HEK293 (cell line): ENCODE measurements around the gene CYP27A1.
"Not testable (repeated sequence)": the region's sequence is repeated elsewhere in the genome, so short reads cannot be mapped to it uniquely, and the experiment has no call there.

Experiments used
- CTCF ChIA-PET: fragments of 350-600 bp; formaldehyde crosslinking; extraction: SDS; loops from one replicate; lab custom pipeline; 2021; ENCODE audit warnings: antibody characterized with exemption; lab: Yijun Ruan, JAX
- POLR2A ChIA-PET: fragments of 300-600 bp; formaldehyde crosslinking; extraction: SDS; loops from one replicate; lab custom pipeline; 2020; ENCODE audit warnings: antibody characterized with exemption, inconsistent platforms; lab: Yijun Ruan, JAX
- H3K27ac ChIP-seq: fragments of 200-500 bp; sonication (Bioruptor generic); 2 replicates; pipeline ENCODE4 v1.5.1; 2014; ENCODE audit warnings: low read depth, low read length, control low read depth, inconsistent platforms; ENCODE audit errors: extremely low read depth
- H3K36me3 ChIP-seq, 2 experiments: fragments of 200-500 bp in 1 of 2; sonication (Bioruptor generic) in 1 of 2; 1 replicate in 1 of 2; 2 replicates in 1 of 2; pipeline ENCODE4 v1.5.1; 2014 to 2017; ENCODE audit warnings: inconsistent platforms in 2 of 2, low read length in 2 of 2; ENCODE audit not compliant: control insufficient read depth in 2 of 2, insufficient read depth in 1 of 2
- H3K4me1 ChIP-seq: fragments of 200-500 bp; sonication (Bioruptor generic); 2 replicates; pipeline ENCODE4 v1.5.1; 2014; ENCODE audit warnings: mild to moderate bottlenecking, low read length, inconsistent platforms; ENCODE audit not compliant: control insufficient read depth, insufficient read depth
- H3K4me3 ChIP-seq: 2 replicates; pipeline ENCODE4 v1.5.1; 2011; ENCODE audit warnings: low read depth, mild to moderate bottlenecking, control low read depth, low read length, moderate library complexity
- H3K9me3 ChIP-seq: fragments of 200-500 bp; sonication (Bioruptor generic); 2 replicates; pipeline ENCODE4 v1.5.1; 2014; ENCODE audit warnings: low read depth, low read length, inconsistent platforms; ENCODE audit not compliant: control insufficient read depth, insufficient read depth
- ZBTB17 ChIP-seq: fragments of 450-650 bp; formaldehyde crosslinking; IDR thresholded peaks from 2 replicates; pipeline ENCODE4 v1.5.1; 2016; ENCODE audit warnings: missing biosample characterization, missing genetic modification characterization
- ZFHX2 ChIP-seq: fragments of 450-650 bp; formaldehyde crosslinking; conservative IDR thresholded peaks from 2 replicates; pipeline ENCODE4 v1.5.1; 2016; ENCODE audit warnings: missing biosample characterization, missing genetic modification characterization
- ZNF146 ChIP-seq: fragments of 450-650 bp; formaldehyde crosslinking; IDR thresholded peaks from 2 replicates; pipeline ENCODE4 v1.5.1; 2016; ENCODE audit warnings: missing biosample characterization, missing genetic modification characterization
- ZNF202 ChIP-seq: fragments of 450-650 bp; formaldehyde crosslinking; IDR thresholded peaks from 2 replicates; pipeline ENCODE4 v1.5.1; 2016; ENCODE audit warnings: missing biosample characterization, missing genetic modification characterization, borderline replicate concordance
- ZNF23 ChIP-seq: fragments of 450-650 bp; formaldehyde crosslinking; IDR thresholded peaks from 2 replicates; pipeline ENCODE4 v1.5.1; 2016; ENCODE audit warnings: missing biosample characterization, missing genetic modification characterization, borderline replicate concordance
- ZNF335 ChIP-seq: fragments of 450-650 bp; formaldehyde crosslinking; conservative IDR thresholded peaks from 2 replicates; pipeline ENCODE4 v1.5.1; 2016; ENCODE audit warnings: missing biosample characterization, missing genetic modification characterization
- ZNF585B ChIP-seq: fragments of 450-650 bp; formaldehyde crosslinking; IDR thresholded peaks from 2 replicates; pipeline ENCODE4 v1.5.1; 2016; ENCODE audit warnings: missing biosample characterization, missing genetic modification characterization
- ZNF658 ChIP-seq: fragments of 450-650 bp; formaldehyde crosslinking; IDR thresholded peaks from 2 replicates; pipeline ENCODE4; 2016; ENCODE audit warnings: missing biosample characterization, missing genetic modification characterization
- ZNF792 ChIP-seq: fragments of 450-650 bp; formaldehyde crosslinking; IDR thresholded peaks from 2 replicates; pipeline ENCODE4 v1.5.1; 2016; ENCODE audit warnings: missing biosample characterization, missing genetic modification characterization
- TF ChIP-seq, protein P1 (sequence below): fragments of 450-650 bp; formaldehyde crosslinking; IDR thresholded peaks from 2 replicates; pipeline ENCODE4 v1.5.1; 2016; ENCODE audit warnings: missing biosample characterization, missing genetic modification characterization
- TF ChIP-seq, protein P2 (sequence below): fragments of 450-650 bp; formaldehyde crosslinking; IDR thresholded peaks from 2 replicates; pipeline ENCODE4 v1.5.1; 2016; ENCODE audit warnings: missing biosample characterization, missing genetic modification characterization
- TF ChIP-seq, protein P3 (sequence below): fragments of 450-650 bp; formaldehyde crosslinking; IDR thresholded peaks from 2 replicates; pipeline ENCODE4 v1.5.1; 2016; ENCODE audit warnings: missing biosample characterization, missing genetic modification characterization
- TF ChIP-seq, protein P4 (sequence below): fragments of 450-650 bp; formaldehyde crosslinking; IDR thresholded peaks from 2 replicates; pipeline ENCODE4 v1.5.1; 2016; ENCODE audit warnings: missing biosample characterization, missing genetic modification characterization

Gene CYP27A1

DNA sequence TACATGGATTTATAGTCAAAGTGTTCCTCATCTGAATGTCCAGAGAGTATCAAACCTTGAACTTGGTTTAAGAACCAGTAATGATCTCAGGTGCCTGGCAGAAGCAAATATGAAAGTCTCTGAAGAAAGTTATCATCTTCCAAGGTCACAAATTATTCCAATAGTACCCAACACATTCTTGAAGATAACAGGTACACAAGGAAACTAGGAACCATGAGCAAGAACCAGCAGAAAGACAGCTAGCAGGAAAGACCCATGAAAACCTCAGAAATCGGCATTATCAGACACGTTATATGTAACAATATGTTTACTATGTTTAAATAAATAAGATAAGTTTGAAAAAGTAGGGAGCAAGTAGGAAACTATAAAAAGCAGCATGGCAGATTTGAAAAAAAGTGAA is 55.5 kb downstream of the CYP27A1 start:
- POLR2A ChIA-PET: no interaction called here
- Histone ChIP-seq H3K27ac (no peak overlapping the region), H3K4me1 (peaks cover 13% of the 10 kb centered on the region), H3K4me3 (no peak overlapping the region), H3K9me3 (no peaks in the 10 kb centered on the region), H3K36me3 (no peaks in the 10 kb centered on the region)
- CTCF ChIA-PET: interaction anchor here (0.7 to 4.9 kb wide), 4 partner anchors 9 to 150 kb away, joined by 4 to 22 read pairs (median 4); no protein-coding TSS in a partner anchor
- no peak for TF ChIP-seq ZNF335 (tag by site-specific recombination)
- TF ChIP-seq, protein P1, sequence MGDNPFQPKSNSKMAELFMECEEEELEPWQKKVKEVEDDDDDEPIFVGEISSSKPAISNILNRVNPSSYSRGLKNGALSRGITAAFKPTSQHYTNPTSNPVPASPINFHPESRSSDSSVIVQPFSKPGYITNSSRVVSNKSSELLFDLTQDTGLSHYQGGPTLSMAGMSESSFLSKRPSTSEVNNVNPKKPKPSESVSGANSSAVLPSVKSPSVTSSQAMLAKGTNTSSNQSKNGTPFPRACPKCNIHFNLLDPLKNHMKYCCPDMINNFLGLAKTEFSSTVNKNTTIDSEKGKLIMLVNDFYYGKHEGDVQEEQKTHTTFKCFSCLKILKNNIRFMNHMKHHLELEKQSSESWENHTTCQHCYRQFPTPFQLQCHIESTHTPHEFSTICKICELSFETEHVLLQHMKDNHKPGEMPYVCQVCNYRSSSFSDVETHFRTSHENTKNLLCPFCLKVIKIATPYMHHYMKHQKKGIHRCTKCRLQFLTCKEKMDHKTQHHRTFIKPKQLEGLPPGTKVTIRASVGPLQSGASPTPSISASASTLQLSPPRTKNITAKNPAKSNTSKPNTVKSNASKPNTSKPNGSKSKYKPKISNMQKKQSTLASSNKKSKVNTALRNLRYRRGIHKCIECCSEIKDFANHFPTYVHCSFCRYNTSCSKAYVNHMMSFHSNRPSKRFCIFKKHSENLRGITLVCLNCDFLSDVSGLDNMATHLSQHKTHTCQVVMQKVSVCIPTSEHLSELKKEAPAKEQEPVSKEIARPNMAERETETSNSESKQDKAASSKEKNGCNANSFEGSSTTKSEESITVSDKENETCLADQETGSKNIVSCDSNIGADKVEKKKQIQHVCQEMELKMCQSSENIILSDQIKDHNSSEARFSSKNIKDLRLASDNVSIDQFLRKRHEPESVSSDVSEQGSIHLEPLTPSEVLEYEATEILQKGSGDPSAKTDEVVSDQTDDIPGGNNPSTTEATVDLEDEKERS (tag by site-specific recombination): no peak

DNA sequence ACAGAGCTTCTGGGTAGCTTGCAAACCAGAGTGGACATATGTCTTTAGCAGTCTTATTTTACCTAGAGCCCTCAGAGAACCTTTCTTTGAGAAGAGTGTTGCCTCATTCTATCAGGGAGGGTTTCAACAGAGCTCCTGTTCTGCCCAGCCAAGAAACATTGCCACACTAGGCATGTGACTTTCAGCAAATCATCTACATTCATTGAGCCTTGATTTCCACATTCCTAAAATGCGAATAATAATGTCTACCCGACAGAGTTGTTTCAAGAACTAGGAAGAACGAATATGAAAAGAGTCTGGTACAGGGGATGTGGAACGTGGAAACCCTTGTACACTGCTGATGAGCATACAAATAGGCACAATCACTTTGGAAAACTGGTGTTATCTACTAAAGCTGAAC is 57.5 kb downstream of the CYP27A1 start:
- Histone ChIP-seq H3K9me3 (no peaks in the 10 kb centered on the region), H3K36me3 (no peaks in the 10 kb centered on the region), H3K4me1 (peaks cover 6% of the 10 kb centered on the region), H3K4me3 (no peak overlapping the region), H3K27ac (no peak overlapping the region)
- TF ChIP-seq ZFHX2 (tag by site-specific recombination) (no peak), ZNF658 (tag by site-specific recombination) (no peak), ZNF792 (tag by site-specific recombination) (no peak), ZNF23 (no peak), ZNF202 (no peak), ZBTB17 (tag by site-specific recombination) (no peak), ZNF585B (no peak)
- TF ChIP-seq, protein P2, sequence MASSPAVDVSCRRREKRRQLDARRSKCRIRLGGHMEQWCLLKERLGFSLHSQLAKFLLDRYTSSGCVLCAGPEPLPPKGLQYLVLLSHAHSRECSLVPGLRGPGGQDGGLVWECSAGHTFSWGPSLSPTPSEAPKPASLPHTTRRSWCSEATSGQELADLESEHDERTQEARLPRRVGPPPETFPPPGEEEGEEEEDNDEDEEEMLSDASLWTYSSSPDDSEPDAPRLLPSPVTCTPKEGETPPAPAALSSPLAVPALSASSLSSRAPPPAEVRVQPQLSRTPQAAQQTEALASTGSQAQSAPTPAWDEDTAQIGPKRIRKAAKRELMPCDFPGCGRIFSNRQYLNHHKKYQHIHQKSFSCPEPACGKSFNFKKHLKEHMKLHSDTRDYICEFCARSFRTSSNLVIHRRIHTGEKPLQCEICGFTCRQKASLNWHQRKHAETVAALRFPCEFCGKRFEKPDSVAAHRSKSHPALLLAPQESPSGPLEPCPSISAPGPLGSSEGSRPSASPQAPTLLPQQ (tag by site-specific recombination): no peak
- TF ChIP-seq, protein P3, sequence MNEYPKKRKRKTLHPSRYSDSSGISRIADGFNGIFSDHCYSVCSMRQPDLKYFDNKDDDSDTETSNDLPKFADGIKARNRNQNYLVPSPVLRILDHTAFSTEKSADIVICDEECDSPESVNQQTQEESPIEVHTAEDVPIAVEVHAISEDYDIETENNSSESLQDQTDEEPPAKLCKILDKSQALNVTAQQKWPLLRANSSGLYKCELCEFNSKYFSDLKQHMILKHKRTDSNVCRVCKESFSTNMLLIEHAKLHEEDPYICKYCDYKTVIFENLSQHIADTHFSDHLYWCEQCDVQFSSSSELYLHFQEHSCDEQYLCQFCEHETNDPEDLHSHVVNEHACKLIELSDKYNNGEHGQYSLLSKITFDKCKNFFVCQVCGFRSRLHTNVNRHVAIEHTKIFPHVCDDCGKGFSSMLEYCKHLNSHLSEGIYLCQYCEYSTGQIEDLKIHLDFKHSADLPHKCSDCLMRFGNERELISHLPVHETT (tag by site-specific recombination): no peak
- ChIA-PET POLR2A (no interaction called here), CTCF (interaction anchor here (0.5 to 4.9 kb wide), 7 partner anchors 8 to 315 kb away, joined by 3 to 22 read pairs (median 4); partner anchors contain the start of gene TTLL4)

DNA sequence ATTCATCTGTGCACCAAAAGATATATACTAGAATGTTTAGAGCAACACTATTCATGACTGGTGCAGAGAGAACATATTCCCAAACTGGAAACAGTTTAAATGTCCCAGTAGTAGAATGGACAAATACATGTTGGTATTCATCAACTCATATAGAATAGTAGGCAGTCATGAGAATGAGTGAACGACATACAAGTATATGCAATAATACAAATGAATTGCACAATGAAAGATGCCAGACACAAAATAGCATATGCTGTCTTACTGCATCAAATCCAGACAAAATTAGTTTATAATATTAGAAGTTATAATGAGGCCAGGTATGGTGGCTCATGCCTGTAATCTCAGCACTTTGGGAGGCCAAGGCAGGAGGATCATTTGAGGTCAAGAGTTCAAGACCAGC is 57.9 kb downstream of the CYP27A1 start:
- H3K4me1 ChIP-seq: peaks cover 3% of the 10 kb centered on the region; the same call in 1 of the 2 replicates
- TF ChIP-seq, protein P4, sequence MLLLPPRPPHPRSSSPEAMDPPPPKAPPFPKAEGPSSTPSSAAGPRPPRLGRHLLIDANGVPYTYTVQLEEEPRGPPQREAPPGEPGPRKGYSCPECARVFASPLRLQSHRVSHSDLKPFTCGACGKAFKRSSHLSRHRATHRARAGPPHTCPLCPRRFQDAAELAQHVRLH: no peak
- no peaks in the 10 kb centered on the region for H3K9me3 ChIP-seq
- POLR2A ChIA-PET: no interaction called here
- no peak overlapping the region for H3K27ac ChIP-seq
- no peaks in the 10 kb centered on the region for H3K36me3 ChIP-seq
- H3K4me3 ChIP-seq: no peak overlapping the region
- CTCF ChIA-PET: interaction anchor here (0.6 to 4.9 kb wide), 4 partner anchors 8 to 640 kb away, joined by 4 to 22 read pairs (median 4); no protein-coding TSS in a partner anchor

DNA sequence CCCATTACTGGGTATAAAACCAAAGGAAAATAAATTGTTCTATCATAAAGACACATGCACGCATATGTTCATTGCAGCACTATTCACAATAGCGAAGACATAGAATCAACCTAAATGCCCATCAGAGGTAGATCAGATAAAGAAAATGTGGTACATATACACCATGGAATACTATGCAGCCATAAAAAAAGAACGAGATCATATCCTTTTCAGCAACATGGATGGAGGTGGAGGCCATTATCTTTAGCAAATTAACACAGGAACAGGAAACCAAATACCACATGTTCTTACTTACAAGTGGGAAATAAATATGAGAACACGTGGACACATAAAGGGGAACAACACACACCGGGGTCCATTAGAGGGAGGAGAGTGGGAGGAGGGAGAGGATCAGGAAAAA is 62.4 kb downstream of the CYP27A1 start:
- H3K4me1 ChIP-seq, H3K4me3 ChIP-seq, H3K36me3 ChIP-seq, POLR2A ChIA-PET, H3K9me3 ChIP-seq, H3K27ac ChIP-seq, CTCF ChIA-PET: not testable (repeated sequence)
- TF ChIP-seq ZNF146 (tag by site-specific recombination): peak; percentile 62; the same call in 1 of the 2 replicates

DNA sequence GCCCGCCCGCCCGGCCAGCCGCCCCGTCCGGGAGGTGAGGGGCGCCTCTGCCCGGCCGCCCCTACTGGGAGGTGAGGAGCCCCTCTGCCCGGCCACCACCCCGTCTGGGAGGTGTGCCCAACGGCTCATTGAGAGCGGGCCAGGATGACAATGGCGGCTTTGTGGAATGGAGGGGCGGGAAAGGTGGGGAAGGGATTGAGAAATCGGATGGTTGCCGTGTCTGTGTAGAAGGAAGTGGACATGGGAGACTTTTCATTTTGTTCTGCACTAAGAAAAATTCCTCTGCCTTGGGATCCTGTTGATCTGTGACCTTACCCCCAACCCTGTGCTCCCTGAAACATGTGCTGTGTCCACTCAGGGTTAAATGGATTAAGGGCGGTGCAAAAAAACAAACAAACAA is 65.0 kb downstream of the CYP27A1 start:
- H3K4me3 ChIP-seq, H3K4me1 ChIP-seq, H3K36me3 ChIP-seq, H3K27ac ChIP-seq, H3K9me3 ChIP-seq: not testable (repeated sequence)
- POLR2A ChIA-PET: interaction anchor here (0.6 to 1.3 kb wide), 4 partner anchors 115 to 188 kb away, joined by 3 to 16 read pairs (median 4); partner anchors contain the start of genes BCS1L and ZNF142
- CTCF ChIA-PET: interaction anchor here (0.5 to 3.7 kb wide), 54 partner anchors 9 to 576 kb away, joined by 3 to 44 read pairs (median 4); partner anchors contain the start of genes BCS1L, CDK5R2, PNKD and RNF25
